Activated CD8-positive, alpha-beta memory T cell treated with anti-CD3 and anti-CD28 coated beads, Interleukin-2, amount 50 U/mL, for 1 hour (primary cell): ENCODE measurements around the gene SEC24C.
"Not testable (repeated sequence)": the region's sequence is repeated elsewhere in the genome, so short reads cannot be mapped to it uniquely, and the experiment has no call there.

ENCODE experiments used
- DNase-seq: peaks from one replicate; pipeline ENCODE4 v3.0.0-alpha.2; 2020; ENCODE audit errors: extremely low read depth

SEC24C gene

GRCh38 chr10:73732426-73732825 lies 11.7 kb upstream of the SEC24C start:
- no peak for DNase-seq

- no peak for DNase-seq
Observed at GRCh38 chr10:73732931-73733623, 11.1 kb upstream of the SEC24C start.

GRCh38 chr10:73734028-73734720 lies 10.0 kb upstream of the SEC24C start:
- DNase-seq: no peak

GRCh38 chr10:73734796-73735305 lies 9.3 kb upstream of the SEC24C start:
- no peak for DNase-seq

- not testable (repeated sequence) for DNase-seq
Observed at GRCh38 chr10:73740501-73741254, 3.5 kb upstream of the SEC24C start.

GRCh38 chr10:73742454-73742734 lies 1.8 kb upstream of the SEC24C start:
- no peak for DNase-seq

GRCh38 chr10:73743327-73743904 lies 756 bp upstream of the SEC24C start:
- DNase-seq: no peak

- no peak for DNase-seq
Observed at GRCh38 chr10:73744664-73744975, 448 bp downstream of the SEC24C start.

GRCh38 chr10:73746721-73747120 lies 2.5 kb downstream of the SEC24C start:
- no peak for DNase-seq

- no peak for DNase-seq
Observed at GRCh38 chr10:73750819-73751218, 6.6 kb downstream of the SEC24C start.

- no peak for DNase-seq
Observed at GRCh38 chr10:73756183-73756582, 12.0 kb downstream of the SEC24C start.

GRCh38 chr10:73758704-73759511 lies 14.7 kb downstream of the SEC24C start:
- DNase-seq: no peak

GRCh38 chr10:73759512-73760115 lies 15.4 kb downstream of the SEC24C start:
- no peak for DNase-seq

- no peak for DNase-seq
Observed at GRCh38 chr10:73761781-73762180, 17.6 kb downstream of the SEC24C start.

GRCh38 chr10:73762915-73763314 lies 18.7 kb downstream of the SEC24C start:
- DNase-seq: no peak

- DNase-seq: no peak
Observed at GRCh38 chr10:73763343-73763742, 19.2 kb downstream of the SEC24C start.

GRCh38 chr10:73765066-73765465 lies 20.9 kb downstream of the SEC24C start:
- DNase-seq: no peak

GRCh38 chr10:73768881-73769280 lies 24.7 kb downstream of the SEC24C start:
- no peak for DNase-seq

GRCh38 chr10:73769396-73769795 lies 25.2 kb downstream of the SEC24C start:
- no peak for DNase-seq

GRCh38 chr10:73771722-73772280 lies 27.6 kb downstream of the SEC24C start:
- DNase-seq: no peak
